NCI-H1436 (cell line): ENCODE measurements around the gene PDK3.

Experiments
- DNase-seq: peaks from one replicate; lab custom pipeline; 2025; lab: John Stamatoyannopoulos, UW

PDK3 gene

DNA sequence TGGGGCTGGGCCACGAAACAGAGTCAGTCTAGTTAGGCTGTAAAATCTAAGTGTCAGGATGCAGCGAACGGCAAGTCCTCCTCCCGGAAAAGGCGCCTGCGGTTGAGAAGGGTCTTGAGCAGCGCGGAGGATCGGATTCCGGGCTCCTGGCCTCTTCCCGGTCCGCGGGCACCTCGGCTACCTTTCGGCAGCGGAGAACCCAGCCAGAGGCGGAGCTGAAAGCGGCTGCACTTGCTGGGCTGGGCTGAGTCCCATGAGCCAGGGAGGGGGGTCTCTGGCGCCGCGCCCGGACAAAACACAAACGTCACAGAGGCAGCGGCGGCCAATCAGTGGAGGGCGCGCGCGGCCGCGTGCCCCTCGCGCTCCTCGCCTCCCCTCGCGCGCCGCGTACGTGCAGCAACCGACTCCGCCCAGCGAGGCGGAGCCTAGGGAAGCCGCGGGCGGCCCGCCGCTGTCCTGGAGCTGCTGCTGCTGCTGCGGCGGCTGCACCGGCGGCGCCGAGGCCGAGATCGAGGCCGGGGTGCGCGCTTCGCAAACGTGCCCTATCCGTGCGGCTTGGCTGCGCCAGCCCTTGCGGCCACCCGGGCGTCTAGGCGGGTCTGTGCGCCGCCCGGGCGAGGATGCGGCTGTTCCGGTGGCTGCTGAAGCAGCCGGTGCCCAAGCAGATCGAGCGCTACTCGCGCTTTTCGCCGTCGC is at the start of gene PDK3:
Gene PDK3, plus strand, starts transcription at position 451 of the 696 bp plus-strand sequence. Its CDS starts 170 bp downstream, at position 621.
- peak; percentile 88 for DNase-seq

DNA sequence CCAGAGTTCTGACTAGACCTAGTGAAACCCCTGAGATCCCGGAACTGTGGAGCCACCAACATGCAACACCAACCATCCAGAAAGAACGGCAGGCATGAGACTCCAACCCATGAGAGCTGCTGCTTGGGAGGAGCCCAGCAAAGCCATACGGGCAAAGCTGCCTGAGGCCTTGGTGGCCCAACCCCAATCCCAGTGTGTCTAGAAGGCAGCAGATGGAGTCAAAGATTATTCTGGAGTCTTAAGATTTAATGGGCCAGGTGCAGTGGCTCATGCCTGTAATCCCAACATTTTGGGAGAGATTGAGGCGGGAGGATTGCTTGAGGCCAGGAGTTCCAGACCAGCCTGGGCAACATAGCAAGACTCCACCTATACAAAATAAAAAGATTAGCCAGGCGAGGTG is 49.2 kb upstream of the PDK3 start:
- DNase-seq, result no peak

DNA sequence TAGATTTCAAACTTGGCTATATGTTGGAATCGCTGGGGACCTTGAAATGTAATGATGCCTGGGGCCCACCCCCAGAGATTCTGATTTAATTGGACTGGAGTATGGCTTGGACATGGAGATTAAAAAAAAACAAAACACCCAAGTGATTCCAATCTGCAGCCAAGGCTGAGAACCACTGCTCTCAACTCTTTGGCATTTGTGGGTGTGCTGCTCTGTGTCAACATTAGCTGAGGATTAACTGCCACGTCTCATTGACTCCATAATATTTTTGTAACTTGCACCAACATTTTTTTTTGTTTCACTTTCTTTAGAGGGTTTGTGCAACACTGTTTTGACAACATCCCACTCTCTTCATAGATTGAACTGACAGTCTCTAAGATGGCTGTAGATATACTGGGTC is 41.1 kb upstream of the PDK3 start:
- DNase-seq, result no peak

DNA sequence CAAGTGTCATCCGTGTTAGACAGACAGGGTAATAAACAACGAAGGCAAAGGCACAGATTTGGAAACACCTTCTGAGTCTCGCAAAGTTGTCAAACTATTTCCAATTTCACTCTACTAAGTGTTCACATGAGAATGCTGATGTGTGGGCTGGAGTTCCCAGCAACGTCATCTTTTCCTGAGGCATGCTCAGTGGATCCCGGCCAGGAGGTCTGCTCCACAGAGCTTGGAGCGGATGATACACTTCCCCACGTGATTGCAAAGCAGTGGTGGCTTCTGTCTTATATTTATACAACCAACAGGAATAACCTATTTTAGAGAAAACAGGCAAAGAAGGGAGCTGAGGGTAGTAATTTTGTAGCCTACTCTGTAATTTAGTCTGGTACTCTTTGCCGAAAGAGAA is 40.1 kb upstream of the PDK3 start:
- DNase-seq, result no peak

DNA sequence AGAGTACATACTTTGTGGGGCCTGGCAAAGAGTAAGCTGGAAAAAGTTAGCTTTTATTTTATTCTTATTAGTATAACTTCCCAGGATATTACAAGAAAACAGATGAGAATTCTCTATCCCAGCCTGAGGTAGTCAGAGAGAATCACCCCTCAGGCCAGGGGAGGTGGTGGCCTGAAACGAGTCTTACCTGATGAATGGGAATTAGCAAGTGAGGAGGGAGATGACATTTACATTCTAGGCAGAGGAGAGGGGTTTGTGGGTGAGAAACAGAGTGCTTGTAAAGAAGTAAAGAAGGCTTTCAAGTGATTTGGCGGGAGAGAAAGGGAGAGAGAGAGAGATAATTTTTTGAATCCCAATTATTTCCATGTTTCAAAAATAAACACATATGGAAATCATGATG is 39.3 kb upstream of the PDK3 start:
- no peak for DNase-seq

DNA sequence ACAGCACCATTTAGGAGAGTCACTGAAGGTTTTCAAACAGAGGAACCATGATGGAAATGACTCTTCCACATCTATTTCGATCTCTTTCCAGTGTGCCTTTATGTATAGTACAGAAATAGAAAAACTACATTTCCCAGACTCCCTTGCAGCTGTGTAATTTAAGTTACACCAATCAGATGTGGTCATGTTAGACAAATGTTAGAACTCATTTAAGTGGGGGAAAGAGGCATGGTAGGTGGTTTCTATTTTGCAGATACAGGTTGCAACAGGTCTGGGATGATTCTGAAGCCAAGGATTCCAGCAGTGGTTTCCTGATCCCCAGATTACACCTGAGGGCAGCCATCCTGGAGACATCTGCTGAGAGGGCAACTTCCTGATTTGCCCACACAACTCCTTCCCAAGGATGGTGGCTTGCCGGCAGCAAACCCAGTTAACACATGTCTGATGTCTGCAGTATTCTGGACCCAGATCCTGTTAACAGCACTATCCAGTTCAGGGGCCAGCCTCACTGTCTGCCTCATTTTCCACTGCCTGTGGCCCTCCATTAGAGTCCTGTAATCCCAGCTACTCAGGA is 38.7 kb upstream of the PDK3 start:
- DNase-seq, result no peak

DNA sequence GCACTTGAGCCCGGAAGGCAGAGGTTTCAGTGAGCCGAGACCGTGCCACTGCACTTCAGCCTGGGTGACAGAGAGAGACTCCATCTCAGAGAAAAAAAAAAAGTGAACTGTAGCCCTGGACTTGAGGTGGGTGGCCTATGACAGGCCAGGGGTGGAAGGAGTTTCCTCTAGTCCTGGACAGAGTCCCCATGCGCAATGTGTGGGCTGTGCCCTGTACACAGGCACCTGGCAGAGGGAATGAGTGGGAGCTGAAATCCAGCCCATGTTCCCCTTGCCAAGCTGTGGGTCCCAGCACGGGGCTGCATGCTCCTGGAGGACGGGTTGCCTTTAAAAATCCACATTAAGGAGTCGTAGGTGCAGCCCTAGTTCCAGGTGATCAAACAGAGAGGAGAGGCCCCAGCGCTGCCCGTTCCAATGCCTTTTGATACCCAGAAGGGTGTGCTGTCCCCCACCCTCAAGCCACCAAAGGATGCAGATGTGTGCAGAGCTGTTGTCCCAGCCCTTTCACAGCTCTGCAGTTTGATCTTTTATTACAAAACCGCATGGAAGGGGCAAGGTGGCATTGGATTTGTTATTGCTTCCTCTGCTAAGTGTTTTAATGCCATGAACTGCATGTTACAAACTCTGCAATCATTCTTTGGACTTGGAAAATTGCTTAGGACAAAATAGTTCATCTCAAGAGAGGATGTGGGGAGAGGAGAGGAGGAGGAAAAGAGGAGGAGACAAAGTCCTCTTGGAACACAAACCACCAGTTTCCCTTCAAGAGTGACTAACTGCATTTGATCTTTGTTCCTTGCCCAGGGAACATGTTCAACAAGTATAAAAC is 38.0 kb upstream of the PDK3 start:
- no peak for DNase-seq

DNA sequence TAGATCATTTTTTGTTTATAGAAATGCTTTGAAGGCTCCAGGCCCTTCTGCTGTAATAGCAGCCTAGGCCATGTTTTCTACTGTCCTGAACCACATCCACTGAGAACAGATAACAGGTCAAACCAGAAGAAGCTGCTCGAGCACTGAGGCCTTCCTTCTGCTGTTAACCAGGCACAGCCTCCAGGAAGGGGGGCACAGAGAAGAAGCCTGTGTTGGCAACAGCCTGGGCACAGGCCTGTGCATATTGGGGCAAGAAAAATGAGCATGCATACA is 37.4 kb upstream of the PDK3 start:
- DNase-seq, result no peak

DNA sequence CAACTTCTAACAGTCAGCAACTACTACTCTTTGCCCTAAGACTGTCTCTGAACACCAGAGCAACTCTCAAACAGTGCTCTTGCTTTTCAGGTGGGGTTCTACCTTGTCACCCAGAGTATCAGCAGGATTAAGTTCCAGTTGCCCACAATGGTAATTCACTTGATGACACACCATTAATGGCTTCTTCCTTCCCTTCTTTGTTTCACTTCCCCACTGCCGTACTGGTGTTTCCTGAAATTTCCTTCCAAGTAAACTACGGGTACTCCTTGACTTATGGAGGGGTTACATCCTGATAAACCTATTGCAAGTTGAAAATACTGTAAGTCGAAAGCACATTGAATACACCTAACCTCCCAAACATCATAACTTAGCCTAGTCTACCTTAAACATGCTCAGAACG is 36.6 kb upstream of the PDK3 start:
- DNase-seq, result no peak

DNA sequence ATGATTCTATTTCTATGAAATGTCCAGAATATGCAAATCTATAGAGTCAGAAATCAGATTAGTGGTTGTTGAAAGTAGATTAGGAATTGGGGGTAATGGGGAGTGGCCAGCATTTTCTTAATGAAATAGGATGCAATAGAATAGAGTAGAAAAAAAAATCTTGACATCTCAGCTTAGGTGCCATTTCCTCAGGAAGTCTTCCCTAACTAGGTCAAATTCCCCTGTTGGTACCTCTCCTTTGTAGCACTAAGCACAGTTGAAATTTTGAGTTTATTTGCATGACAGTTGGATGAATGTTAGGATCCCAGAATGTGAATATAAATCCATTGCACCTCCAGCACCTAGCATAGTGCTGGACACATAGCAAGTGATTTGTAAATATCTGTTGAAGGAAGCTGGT is 30.0 kb upstream of the PDK3 start:
- no peak for DNase-seq

DNA sequence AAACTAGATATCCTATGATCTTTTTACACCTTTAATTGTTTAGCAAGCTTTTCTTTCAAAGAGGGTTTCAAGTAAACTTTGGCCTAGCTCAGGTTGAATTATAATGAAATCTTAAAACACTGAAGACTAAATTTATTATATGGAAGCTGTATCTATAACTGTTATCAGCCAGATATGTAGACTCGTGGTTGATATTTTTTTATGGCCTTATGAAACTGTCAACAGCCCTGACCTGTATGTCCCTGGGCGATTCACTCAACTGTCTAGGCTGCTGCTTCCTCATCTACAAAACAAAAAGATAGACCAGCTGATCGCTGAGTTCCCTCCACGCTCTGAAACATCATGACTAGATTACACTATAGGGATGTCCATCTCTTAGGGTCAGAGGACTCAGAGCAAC is 21.2 kb upstream of the PDK3 start:
- no peak for DNase-seq

DNA sequence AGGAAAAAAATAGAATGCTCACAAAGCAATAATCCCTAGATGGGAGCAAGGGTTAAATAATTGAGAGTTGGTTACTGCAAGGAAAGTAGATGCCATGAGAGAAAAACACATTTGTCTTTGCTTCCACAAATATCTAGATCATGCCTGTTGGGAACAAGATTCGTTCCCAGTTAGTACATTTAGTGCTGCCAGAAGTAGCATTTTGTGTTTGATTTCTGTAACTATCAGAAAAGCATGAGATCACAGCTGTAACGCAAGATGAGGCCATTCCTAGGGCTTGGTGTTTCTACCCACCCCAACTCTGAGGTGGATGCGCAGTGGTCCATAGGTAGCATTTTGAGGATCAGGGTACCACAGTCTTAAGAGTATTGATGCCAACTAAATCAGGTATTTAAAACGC is 20.4 kb upstream of the PDK3 start:
- no peak for DNase-seq

DNA sequence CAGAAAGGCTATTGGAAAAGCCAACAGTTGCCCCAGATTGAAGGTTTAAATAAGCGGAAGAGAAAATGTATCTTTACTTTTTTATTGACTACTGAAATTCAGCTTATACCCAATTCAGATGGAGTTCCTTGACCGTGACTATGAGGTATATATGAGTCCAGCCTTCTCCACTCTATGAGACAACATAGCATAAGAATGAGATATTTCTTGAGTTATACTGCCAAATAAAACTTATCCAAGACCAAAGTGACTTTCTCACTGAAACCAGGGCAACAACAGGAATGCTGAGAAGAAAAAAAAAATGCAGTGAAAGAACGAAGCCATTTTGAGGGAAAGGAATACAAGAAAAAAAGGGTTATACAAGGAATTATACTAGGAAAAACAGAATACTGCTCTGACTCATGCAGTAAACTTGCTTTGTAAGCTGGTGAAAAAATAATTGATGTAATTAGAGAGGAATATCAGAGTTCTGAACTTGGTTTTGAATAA is 16.3 kb upstream of the PDK3 start:
- DNase-seq, result no peak

DNA sequence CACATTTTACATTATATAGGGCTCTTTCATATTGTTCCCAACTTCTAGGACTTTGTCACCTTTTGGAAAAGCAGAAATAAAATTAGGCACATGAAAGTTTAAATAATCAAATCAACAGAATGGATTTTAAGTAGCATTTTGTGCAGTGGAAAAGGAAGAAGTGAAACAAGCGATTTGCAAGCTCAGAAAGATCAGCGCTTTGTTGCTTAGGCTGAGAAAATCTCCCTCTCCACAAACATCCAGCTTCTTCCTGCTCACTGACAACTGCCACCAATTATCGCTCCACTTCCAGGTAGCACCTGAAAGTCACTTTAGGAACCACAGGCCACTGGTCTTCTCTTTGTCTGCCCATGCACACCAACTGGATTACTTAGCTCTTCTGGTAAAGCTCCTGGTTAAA is 2.0 kb upstream of the PDK3 start:
- no peak for DNase-seq

DNA sequence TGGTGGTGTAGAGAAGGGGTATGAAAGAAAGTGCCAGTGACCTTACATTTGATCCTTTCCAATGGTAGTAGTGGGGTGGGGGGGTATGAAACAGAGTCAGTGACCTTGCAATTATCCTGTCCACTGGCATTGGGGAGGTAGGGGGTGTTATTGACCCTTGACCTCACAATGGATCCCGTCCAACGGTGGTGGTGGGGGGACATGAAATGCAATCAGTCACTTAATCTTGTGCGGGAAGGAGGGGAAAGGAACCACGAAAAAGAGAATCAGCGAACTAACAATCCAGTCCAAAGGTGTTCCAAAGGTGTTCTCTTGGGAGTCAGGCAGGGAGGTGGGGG is 619 bp upstream of the PDK3 start:
- no peak for DNase-seq

DNA sequence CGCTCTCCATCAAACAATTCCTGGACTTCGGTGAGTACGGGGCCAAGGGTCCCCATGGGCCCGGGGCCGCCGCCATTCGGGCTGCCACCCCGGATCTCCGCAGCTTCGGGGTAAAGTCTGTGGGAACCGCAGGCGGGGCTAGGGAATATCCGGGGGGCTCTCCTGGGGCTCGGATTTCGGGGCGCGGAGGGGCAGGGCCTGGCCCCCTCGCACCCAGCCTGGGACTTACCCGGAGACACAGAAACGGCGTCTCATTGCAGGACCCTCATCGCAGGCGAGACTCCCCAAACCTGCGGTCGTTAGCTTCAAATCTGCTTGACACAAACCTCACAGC is 413 bp downstream of the PDK3 start:
- DNase-seq, result no peak

DNA sequence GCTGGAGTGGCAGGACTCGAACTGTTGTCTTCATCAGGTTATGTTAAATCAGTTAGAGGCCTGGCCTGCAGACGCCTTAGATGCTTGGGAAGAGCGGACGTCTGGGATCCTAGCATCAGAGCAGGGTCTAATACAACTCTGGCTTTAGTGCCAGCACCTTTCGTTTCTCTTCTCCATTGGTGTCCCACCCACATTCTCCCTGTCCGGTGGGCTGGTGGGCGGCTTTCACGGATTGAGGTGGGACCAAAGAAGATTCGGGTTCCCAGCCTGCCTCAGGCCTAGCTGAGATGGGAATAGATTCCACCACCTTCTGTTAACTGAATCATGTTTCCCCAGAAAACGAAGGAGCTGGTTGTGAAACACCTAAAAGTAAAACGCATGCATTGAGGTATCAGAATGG is 939 bp downstream of the PDK3 start:
- no peak for DNase-seq

DNA sequence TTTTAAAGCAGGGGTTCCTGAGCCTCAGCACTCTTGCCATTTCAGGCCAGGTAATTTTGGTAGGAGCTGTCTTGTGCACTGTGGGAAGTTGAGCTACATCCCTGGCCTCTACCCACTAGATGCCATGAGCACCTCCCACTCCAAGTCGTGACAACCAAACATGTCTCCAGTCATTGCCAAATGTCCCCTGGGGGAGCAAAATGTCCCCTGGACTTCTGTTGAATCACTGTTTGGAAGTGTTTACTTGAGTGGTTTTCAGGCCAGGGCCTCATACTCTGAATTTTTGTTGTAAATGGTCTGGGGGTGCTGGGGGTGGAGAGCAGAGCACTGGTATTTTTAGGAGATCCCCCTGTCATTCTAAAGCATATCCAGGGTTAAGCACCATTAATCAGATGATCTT is 3.2 kb downstream of the PDK3 start:
- no peak for DNase-seq

DNA sequence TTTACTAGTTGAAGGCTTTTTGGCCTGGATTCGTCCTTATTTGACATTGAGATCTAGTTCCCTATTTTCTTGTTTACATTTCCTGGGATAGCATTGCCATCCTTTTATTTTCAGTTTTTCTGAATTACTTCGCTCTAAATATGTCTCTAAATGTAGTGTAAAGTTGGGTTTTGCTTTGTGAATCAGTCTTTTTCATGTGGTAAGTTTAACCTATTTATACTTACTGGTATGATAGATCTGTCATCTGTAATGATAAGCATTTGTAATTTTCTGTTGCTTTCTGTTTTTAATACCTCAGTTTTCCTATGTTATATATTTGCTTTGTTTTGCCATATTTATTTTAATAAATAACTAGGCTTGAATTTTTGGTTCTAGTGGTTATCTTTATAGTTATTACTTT is 6.7 kb downstream of the PDK3 start:
- DNase-seq, result no peak

DNA sequence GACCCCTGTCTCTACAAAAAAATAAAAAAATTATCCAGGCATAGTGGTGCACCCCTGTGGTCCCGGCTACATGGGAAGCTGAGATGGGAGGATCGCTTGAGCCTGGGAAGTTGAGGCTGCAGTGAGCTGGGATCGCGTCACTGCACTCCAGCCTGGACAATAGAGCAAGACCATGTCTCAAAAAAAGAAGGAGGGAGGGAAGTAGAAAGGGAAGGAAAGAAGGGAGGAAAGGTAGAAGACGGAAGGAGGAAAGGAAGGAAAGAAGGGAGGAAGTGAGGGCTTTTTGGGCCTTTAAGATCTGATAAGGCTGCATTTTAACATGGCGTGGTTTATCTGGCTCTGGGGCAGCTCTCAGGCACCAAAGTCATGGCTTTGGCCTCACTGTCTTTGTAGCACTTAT is 10.4 kb downstream of the PDK3 start:
- no peak for DNase-seq

DNA sequence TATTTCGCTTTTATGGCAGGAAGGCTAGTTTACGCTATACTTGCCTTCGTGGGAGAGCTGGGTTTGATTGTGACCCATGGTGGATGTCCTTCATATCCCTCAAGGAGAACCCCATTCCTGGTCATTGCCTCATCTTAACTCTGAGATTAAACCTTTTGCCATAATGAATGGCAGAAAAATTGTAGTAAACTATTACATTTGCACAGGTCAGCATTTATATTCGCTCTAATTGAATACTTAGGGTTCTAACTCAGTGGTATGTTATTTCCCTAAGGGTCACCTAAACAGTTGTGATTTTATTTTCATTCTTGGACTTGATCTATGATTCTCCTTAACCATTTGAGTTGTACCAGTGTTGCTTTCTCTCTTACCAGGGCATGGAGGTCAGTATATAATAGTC is 13.4 kb downstream of the PDK3 start:
- no peak for DNase-seq

DNA sequence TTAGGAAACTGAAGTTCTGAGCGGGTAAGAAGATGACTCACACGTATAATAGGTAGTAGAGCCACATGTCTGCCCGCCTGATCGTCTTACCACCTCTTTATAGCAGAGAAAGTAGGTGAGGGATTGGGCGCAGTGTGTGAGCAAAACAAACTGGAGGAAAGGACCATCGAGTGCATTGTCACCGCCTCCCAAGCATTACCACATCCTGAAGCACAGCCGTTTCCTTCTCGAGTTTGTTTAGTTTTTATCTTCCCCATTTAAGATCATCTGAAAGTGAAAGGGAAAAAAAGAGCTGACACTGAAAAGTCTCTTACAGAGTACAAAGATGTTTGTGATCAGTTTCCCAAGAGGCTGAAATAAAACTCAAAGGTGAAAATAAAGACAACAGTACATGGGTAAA is 14.8 kb downstream of the PDK3 start:
- DNase-seq, result peak; percentile 55

DNA sequence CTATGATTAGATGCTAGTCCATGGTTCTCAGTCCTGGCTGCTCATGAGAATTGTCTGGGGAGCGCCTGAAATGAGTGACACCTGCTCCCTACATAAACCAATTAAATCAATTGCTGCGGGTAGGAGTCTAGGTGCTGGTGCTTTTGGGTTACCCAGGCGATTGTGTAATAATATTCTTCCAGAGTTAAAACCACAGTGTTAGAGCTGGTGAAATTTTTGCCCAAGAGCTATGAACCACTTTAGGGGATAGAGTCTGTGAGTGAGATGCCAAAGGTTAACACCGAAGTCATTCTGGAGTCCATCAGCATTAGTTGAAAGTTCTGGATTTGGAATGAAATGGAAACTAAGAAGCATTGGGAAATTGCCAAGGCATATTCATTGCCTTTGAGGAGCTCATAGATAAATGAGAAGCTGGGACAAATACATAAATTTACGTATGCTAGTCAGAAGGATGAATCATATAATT is 15.3 kb downstream of the PDK3 start:
- peak; percentile 51 for DNase-seq
